Left lung (tissue), 10 donors: ENCODE results near the gene NR2F6. TPM values are rescaled to one million over a fixed set of nuclear protein-coding genes. Genes with fewer than 3 reads are reported as not detected.

Source experiments
- ATAC-seq: fragments of 200-7000 bp; cut with Tn5 transposase; one replicate; pipeline ENCODE4 v1.9.1; 2020; ENCODE audit warnings: moderate library complexity
- DNase-seq, 4 donors: peaks; one replicate each; pipeline ENCODE4 v3.0.0-alpha.2; 2013 to 2020
- H3K27ac ChIP-seq, 2 donors: fragments of 200-600 bp; sonication (generic) in 1 of 2; one replicate each; pipeline versions ENCODE4 v1.5.0 to v1.8.0; 2020 to 2021
- H3K27me3 ChIP-seq, 2 donors: fragments of 200-600 bp; sonication (generic) in 1 of 2; one replicate each; pipeline versions ENCODE4 v1.5.0 to v1.8.0; 2020 to 2021
- H3K36me3 ChIP-seq, 2 donors: fragments of 200-600 bp; sonication (generic) in 1 of 2; one replicate each; pipeline versions ENCODE4 v1.5.0 to v1.8.0; 2020 to 2021
- H3K4me1 ChIP-seq, 2 donors: fragments of 200-600 bp; one replicate each; pipeline ENCODE4 v1.8.0; 2021
- H3K4me3 ChIP-seq, 2 donors: fragments of 200-600 bp; sonication (generic) in 1 of 2; one replicate each; pipeline versions ENCODE4 v1.5.0 to v1.8.0; 2020 to 2021; ENCODE audit warnings: mild to moderate bottlenecking in 1 of 2
- H3K9me3 ChIP-seq, 2 donors: fragments of 200-600 bp; sonication (generic) in 1 of 2; one replicate each; pipeline versions ENCODE4 v1.5.0 to v1.8.0; 2020 to 2021
- intact Hi-C, 2 donors: fragments of 100-400 bp; cut with DNase I; formaldehyde crosslinking; loops; one replicate each; pipeline versions ENCODE4 v1.11.2 to v1.14.2; 2022
- polyA plus RNA-seq, 6 donors: library from polyadenylated mRNA; unstranded; fragments of 120-200 nt; gene quantifications; one replicate each; pipeline ENCODE4 v1.2.1, GENCODE V29; 2013; ENCODE audit not compliant: insufficient read length in 6 of 6
- total RNA-seq, 2 donors: library from RNA; stranded (reverse); fragmentation: NEBNext Ultra II Directional; extraction: Animal tissue kit (Norgen Biotek cat#: 25700); gene quantifications; one replicate each; pipeline ENCODE4 v1.2.1, GENCODE V29; 2021
- TF ChIP-seq, protein P1 (sequence below), 2 donors: fragments of 200-600 bp; sonication (generic) in 1 of 2; IDR thresholded peaks; one replicate each; pipeline versions ENCODE4 v1.5.0 to v1.8.0; 2021; ENCODE audit warnings: antibody characterized with exemption in 2 of 2
- donor health status: DM: no; HTN: yes; CAD: no.
- donor health status: DM: no; HTN: no; CAD: no.

Gene NR2F6
- total and polyA plus RNA-seq, 8 donors: 18.6 to 56.5 (median 30.7) TPM

GRCh38 chr19:17220207-17220758, 25.4 kb downstream of the NR2F6 start:
- intact Hi-C loops: no loop called here
- Histone ChIP-seq H3K4me3 (no peak overlapping the region), H3K36me3 (peaks cover 0 to 32% of the 10 kb centered on the region in 2 donors), H3K9me3 (no peaks in the 10 kb centered on the region), H3K27me3 (no peaks in the 10 kb centered on the region), H3K4me1 (peaks cover 8 to 22% of the 10 kb centered on the region in 2 donors), H3K27ac (no peak overlapping the region)
- TF ChIP-seq, protein P1, sequence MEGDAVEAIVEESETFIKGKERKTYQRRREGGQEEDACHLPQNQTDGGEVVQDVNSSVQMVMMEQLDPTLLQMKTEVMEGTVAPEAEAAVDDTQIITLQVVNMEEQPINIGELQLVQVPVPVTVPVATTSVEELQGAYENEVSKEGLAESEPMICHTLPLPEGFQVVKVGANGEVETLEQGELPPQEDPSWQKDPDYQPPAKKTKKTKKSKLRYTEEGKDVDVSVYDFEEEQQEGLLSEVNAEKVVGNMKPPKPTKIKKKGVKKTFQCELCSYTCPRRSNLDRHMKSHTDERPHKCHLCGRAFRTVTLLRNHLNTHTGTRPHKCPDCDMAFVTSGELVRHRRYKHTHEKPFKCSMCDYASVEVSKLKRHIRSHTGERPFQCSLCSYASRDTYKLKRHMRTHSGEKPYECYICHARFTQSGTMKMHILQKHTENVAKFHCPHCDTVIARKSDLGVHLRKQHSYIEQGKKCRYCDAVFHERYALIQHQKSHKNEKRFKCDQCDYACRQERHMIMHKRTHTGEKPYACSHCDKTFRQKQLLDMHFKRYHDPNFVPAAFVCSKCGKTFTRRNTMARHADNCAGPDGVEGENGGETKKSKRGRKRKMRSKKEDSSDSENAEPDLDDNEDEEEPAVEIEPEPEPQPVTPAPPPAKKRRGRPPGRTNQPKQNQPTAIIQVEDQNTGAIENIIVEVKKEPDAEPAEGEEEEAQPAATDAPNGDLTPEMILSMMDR (IDR thresholded peaks at IDR 0.05): no peak
- DNase-seq (no peak), ATAC-seq (no peak)

- H3K9me3 ChIP-seq: no peaks in the 10 kb centered on the region
- ATAC-seq (no peak), DNase-seq (no peak)
- intact Hi-C loops: no loop called here
- TF ChIP-seq, protein P1 (IDR thresholded peaks at IDR 0.05): no peak
- no peaks in the 10 kb centered on the region for H3K27me3 ChIP-seq
- no peak overlapping the region for H3K4me3 ChIP-seq
- H3K27ac ChIP-seq: no peak overlapping the region
- peaks cover 13 to 27% of the 10 kb centered on the region in 2 donors for H3K4me1 ChIP-seq
- H3K36me3 ChIP-seq: peaks cover 0 to 32% of the 10 kb centered on the region in 2 donors
Measured at GRCh38 chr19:17219286-17219685, 26.4 kb downstream of the NR2F6 start.

- no peak for ATAC-seq
- Histone ChIP-seq H3K27me3 (no peaks in the 10 kb centered on the region), H3K4me3 (peak overlapping the region; percentile 61 to 79), H3K9me3 (no peaks in the 10 kb centered on the region), H3K27ac (peak overlapping the region; percentile 86 to 96), H3K36me3 (peaks cover 0 to 56% of the 10 kb centered on the region in 2 donors), H3K4me1 (peaks cover 13 to 23% of the 10 kb centered on the region in 2 donors)
- intact Hi-C loops: no loop called here
- peak in 1 of 4 donors; percentile 75 for DNase-seq
- TF ChIP-seq, protein P1 (IDR thresholded peaks at IDR 0.05): no peak
Measured at GRCh38 chr19:17216058-17216670, 29.6 kb downstream of the NR2F6 start.

GRCh38 chr19:17215127-17215971, 30.4 kb downstream of the NR2F6 start, which contains the start of gene USE1:
Gene USE1 (plus strand): TSS chr19:17215357. CDS start chr19:17215406, 49 bp downstream.
- Histone ChIP-seq H3K36me3 (peaks cover 0 to 64% of the 10 kb centered on the region in 2 donors), H3K4me1 (peaks cover 13 to 22% of the 10 kb centered on the region in 2 donors), H3K27ac (peak within 1 kb of the TSS; percentile 86 to 96), H3K9me3 (no peaks in the 10 kb centered on the region), H3K27me3 (no peaks in the 10 kb centered on the region), H3K4me3 (peak within 1 kb of the TSS; percentile 61 to 79)
- intact Hi-C loops: no loop called here
- peak; percentile 96 for ATAC-seq
- TF ChIP-seq, protein P1 (IDR thresholded peaks at IDR 0.05): no peak
- DNase-seq: peak; percentile 90 to 95 (median 93)
